ENCODE results near the gene NPIPA2. TPM values are rescaled to one million over a fixed set of nuclear protein-coding genes. Genes with fewer than 3 reads are reported as not detected.
"Not testable (repeated sequence)": the region's sequence is repeated elsewhere in the genome, so short reads cannot be mapped to it uniquely, and the experiment has no call there.

NPIPA2 gene
- polyA plus RNA-seq (ENCODE audit: insufficient read length in 3 of 3): 10 to 100 TPM in 1 of 3 donors, 1 to 10 TPM in 1, not detected in 1; 2.2 to 12.0 TPM
- long read RNA-seq, donor 1: 0 reads
- long read RNA-seq, donor 2: 0 reads
- long read RNA-seq, donor 3: 0 reads
- long read RNA-seq, donor 4: 0 reads
- long read RNA-seq, donor 5: 0 reads
- long read RNA-seq, donor 6: 0 reads
- long read RNA-seq, donor 7: 0 reads
- long read RNA-seq, donor 8: 0 reads
- long read RNA-seq, donor 9: 0 reads
- long read RNA-seq, donor 10, partial matches to known transcripts: 0 of 1 reads
- long read RNA-seq, donor 10, other reads (novel, unspliced or antisense): 0 of 1 reads
- long read RNA-seq, donor 11: 0 reads
- long read RNA-seq, donor 12: 0 reads
- long read RNA-seq, donor 13: 0 reads
- long read RNA-seq, donor 14: 0 reads
- long read RNA-seq, donor 15: 0 reads
- long read RNA-seq, donor 16: 0 reads

- DNase-seq: not testable (repeated sequence)
Observed at GRCh38 chr16:14742273-14743128, at the start of gene NPIPA2. Gene NPIPA2 (plus strand): TSS chr16:14742533. CDS start chr16:14748066, 5,533 bp downstream.

GRCh38 chr16:14694129-14694528, 48.2 kb upstream of the NPIPA2 start, which contains the start of gene PLA2G10:
Gene PLA2G10 (minus strand): TSS chr16:14694308. CDS start chr16:14694229, 79 bp downstream.
- not testable (repeated sequence) for DNase-seq

GRCh38 chr16:14701859-14702258, 40.5 kb upstream of the NPIPA2 start:
- not testable (repeated sequence) for DNase-seq

GRCh38 chr16:14702672-14703071, 39.7 kb upstream of the NPIPA2 start:
- DNase-seq: not testable (repeated sequence)

- not testable (repeated sequence) for DNase-seq
Observed at GRCh38 chr16:14703156-14704011, 38.9 kb upstream of the NPIPA2 start, which contains the start of gene NPIPA3. Gene NPIPA3 (plus strand): TSS chr16:14703411. CDS start chr16:14708944, 5,533 bp downstream.

DNA sequence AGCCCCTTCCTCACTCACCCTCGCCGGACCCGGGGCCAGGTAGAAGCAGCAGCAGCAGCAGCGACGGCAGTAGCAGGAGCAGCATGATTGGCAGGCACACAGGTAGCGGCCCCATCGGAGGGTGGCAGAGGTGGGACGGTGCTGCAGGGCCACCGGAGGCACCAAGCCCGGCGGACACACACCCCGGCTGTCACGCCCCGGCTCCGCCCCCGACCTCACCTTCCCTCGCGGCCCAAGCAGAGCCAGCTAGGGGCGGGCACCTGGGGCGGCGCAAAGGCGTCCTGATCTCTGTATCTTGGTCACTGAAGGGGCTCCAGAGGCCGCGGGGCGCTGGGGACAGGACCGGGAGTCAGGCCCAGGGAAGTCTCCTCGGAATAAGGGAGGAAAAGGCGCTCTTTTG, 9.1 kb upstream of the NPIPA2 start:
- DNase-seq: not testable (repeated sequence)

DNA sequence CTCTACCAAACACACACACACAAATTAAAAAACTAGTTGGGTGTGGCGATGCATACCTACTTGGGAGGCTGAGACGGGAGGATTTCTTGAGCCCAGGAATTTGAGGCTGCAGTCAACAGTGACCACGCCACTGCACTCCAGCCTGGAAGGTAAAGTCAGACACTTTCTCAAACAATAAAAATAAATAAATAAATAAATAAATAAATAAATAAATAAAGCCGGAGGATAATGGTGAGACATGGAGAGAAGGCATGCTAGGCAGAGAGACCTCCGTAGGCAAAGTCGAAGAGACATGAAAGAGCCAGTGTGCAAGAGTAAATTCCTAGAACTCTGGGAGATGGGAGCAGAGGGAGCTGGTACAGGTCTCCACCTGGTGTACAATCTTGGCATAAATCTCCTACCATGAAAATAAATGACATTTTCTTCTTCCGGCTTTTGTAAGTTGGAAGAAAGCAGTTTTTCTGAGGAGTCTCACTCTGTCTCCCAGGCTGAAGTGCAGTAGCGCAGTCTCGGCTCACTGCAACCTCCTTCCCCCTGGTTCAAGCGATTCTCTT, 1.4 kb upstream of the NPIPA2 start:
- DNase-seq: not testable (repeated sequence)

DNA sequence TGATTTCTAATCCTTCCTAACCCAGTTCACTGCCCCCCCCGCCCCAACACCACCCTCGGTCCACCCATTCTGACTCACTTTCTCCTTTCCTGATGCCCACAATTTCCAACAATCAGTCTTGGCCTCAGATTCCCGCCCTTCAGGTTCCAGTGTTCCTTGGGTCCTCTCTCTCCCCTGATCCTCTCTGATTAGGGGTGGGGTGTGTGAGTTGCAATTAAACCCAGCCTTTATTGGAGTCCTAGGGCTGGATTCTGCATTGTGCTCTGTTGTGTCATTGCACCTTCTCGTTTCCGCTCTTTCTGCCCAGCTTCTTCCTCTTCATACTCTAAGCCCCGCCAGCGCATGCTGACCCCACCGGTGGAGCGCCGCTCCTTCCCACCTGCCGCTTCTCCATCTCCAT, 539 bp upstream of the NPIPA2 start:
- DNase-seq: not testable (repeated sequence)

DNA sequence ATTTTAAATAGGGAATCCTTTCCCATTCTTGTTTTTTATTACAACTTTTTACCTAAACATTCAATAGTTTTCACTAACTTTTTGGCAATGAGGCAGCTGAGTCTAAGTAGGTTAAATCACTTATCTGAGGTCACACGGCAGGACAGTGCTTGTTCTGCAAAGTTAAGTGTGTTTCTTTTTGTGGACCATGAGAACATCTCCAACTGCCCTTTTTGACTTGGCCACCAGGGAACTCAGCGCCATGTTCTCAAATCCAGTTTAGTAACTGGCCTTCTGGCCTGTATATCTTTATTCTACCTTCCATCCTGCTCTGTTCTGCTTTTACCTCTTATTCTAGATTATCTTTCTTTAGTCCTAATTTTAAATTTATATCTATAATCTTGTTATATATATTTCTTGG, 31.3 kb downstream of the NPIPA2 start:
- not testable (repeated sequence) for DNase-seq

DNA sequence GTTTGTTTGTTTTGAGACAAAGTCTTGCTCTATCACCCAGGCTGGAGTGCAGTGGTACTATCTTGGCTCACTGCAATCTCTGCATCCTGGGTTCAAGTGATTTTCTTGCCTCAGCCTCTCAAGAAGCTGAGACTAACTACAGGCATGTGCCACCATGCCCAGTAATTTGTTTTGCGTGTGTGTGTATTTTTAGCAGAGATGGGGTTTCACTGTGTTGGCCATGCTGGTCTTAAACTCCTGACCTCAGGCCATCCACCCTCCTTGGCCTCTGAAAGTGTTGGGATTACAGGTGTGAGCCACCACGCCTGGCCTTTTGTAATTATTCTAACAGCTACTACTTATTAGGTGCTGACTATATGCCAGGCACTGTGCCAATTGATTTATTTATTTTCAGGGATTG, 33.3 kb downstream of the NPIPA2 start:
- not testable (repeated sequence) for DNase-seq

GRCh38 chr16:14776763-14777162, 34.4 kb downstream of the NPIPA2 start:
- not testable (repeated sequence) for DNase-seq

GRCh38 chr16:14779368-14779877, 37.1 kb downstream of the NPIPA2 start:
- not testable (repeated sequence) for DNase-seq

- not testable (repeated sequence) for DNase-seq
Observed at GRCh38 chr16:14786180-14786579, 43.8 kb downstream of the NPIPA2 start.

GRCh38 chr16:14789577-14789976, 47.2 kb downstream of the NPIPA2 start:
- not testable (repeated sequence) for DNase-seq

- DNase-seq: not testable (repeated sequence)
Observed at GRCh38 chr16:14790320-14790956, 48.1 kb downstream of the NPIPA2 start.

- not testable (repeated sequence) for DNase-seq
Observed at GRCh38 chr16:14792914-14793313, 50.6 kb downstream of the NPIPA2 start.

DNA sequence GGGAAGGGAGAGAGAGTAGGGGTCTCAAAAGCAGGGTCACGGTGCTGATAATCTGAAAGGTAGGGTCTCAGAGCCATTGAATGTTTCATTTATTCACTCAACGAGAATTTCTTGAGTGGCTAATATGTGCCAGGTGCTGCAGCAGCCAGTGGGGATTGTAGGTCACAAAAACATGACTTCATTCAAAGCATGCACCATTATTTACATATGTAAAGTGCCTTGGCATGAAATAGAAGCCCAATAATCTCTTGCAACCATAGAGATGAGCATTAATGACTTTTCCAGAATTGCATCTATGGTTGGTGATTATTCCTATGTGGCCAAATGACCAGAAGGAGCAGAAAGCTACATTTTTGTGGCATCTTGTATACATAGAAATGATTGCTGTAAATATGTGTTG, 55.2 kb downstream of the NPIPA2 start:
- DNase-seq: not testable (repeated sequence)

GRCh38 chr16:14803577-14803976, 61.2 kb downstream of the NPIPA2 start:
- DNase-seq: not testable (repeated sequence)

DNA sequence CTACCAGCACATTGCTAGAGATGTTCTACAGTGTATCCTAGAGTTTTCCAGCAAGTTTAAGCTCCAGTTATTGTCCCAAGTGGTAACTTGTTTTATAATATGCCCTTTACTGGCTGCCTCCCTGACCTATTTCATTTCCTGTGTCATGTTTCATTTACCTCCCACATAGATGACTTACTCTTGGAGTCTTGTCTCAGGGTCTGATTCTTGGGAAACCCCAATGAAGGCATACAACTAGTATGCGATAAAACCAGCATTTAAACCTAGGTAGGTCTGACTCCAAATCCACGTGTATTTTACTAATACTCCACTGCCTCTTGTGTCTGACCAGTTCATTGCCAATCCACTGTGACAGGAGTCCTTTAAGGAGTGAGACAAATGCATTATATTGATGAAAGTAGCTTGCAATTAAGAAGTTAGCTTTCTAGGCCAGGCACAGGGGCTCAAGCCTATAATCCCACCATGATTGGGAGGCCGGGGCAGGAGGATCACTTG, 64.9 kb downstream of the NPIPA2 start:
- not testable (repeated sequence) for DNase-seq

DNA sequence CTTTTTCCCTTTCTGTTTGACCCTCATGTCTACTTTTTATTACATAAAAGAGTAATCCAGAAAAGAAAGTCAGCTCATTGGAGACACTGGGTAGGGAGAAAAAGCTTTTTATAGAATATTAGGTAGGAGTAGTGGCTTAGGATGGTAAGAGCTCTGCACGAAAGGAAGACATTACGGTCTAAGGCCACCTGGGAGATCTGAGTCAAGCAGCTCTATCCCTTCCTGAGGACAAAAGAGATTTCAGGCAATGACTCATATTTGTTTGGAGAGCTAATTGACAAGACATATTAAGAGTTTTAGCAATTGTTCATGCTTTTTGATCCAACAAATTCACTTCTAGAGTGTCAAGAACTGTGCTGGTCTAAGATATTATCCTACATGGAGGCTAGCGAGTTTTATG, 71.6 kb downstream of the NPIPA2 start:
- DNase-seq: not testable (repeated sequence)
